Glomerular endothelial cell (primary cell): Measurements from ENCODE around the gene DTX2. TPM values are rescaled to one million over a fixed set of nuclear protein-coding genes. Genes with fewer than 3 reads are reported as not detected.
"Not testable (repeated sequence)": the region's sequence is repeated elsewhere in the genome, so short reads cannot be mapped to it uniquely, and the experiment has no call there.

ENCODE experiments used
- DNase-seq: peaks from one replicate; pipeline ENCODE4 v3.0.0-alpha.2; 2011; ENCODE audit warnings: low read depth, low spot score; ENCODE audit errors: extremely low read depth
- total RNA-seq: library from RNA; depleted of rRNA; stranded (reverse); fragments of >200 nt; gene quantifications from 2 replicates; pipeline ENCODE4 v1.2.3, GENCODE V29; 2015

DTX2 gene
- total RNA-seq, 1 donor from 2014 or later: 27.3 TPM

DNA sequence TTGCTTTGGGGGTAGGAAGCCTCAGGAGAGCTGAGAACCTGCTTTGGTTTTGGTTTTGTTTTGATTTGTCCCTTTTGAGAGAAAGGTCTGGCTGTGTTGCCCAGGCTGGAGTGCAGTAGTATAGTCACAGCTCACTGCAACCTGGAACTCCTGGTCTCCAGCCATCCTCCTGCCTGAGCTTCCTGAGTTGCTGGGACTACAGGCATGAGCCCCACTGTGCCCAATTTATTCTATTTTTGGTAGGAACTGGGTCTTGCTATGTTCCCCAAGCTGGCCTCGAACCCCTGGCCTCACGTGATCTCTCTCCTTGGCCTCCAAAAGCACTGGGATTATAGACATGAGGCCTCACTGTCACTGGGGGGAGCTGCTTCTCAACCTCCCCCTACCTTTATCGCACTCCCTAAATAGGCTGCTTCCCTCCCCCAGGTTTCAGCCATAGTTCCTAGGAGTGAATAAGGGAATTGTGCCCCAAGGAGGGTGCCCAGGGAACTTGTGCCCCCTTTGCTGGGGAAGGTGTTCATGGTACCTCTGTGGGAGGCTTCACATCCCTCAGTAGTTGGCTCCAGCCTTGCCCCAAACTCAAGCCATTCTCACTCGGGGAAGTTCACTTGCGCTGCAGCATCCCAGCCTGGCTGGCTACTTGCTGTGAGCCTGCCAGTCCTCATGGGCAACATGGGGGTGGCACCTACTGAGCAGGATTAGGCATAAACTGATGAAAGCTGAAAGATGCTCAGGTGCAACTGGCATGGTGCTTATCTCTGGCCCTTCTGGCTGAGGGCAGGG, 18.7 kb upstream of the DTX2 start:
- not testable (repeated sequence) for DNase-seq

DNA sequence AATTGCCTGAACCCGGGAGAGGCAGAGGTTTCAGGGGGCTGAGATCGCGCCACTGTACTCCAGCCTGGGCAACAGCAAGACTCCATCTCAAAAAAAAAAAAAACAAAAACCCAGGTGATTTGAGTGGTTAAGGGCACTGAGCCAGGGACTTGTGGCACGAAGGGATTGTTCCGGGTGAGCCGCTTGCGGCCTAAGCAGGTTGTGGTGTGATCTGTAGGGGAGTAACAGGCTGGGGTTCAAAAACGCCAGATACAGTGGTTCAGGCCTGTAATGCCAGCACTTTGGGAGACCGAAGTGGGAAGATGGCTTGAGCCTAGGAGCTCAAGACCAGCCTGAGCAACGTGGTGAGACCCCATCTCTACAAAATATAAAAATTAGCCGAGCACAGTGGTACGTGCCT, 17.7 kb upstream of the DTX2 start:
- not testable (repeated sequence) for DNase-seq

DNA sequence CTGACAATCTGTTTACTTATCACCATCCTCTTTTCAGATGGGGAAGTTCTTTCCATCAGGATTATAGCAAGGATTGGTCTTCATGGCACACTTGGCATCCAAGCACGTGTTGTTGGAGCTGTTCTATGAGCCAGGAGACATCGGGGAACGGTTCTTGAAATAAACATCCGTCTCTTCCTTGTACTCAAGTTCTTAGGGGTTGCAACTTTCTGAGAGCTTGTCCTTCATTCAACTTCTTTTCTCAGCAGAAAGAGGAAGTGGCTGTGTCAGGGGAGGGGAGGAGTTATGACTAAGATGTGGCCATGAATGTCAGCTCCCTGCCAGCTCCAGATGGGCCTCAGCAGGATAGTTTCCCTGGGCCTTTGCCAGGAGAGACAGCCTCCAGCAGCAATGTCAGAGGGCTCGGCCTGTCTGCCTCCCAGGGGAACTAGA, 15.9 kb upstream of the DTX2 start:
- not testable (repeated sequence) for DNase-seq

DNA sequence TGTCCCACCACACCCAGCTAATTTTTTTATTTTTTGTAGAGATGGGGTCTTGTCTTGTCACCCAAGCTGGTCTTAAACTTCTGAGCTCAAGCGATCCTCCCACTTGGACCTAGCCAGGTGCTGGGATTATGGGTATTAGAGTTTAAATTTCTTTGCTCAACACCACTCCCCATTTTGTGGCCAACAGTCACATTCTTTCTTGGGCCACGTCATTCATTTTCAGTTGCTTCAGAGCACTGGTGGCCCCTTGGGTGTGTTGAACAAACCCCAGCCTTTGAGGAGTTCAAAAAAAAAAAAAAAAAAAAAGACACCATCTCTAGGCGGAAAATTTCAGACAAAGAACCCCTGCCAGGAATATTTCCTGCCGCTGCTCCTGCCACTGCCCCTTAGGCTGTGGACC, 4.5 kb upstream of the DTX2 start:
- DNase-seq: not testable (repeated sequence)

DNA sequence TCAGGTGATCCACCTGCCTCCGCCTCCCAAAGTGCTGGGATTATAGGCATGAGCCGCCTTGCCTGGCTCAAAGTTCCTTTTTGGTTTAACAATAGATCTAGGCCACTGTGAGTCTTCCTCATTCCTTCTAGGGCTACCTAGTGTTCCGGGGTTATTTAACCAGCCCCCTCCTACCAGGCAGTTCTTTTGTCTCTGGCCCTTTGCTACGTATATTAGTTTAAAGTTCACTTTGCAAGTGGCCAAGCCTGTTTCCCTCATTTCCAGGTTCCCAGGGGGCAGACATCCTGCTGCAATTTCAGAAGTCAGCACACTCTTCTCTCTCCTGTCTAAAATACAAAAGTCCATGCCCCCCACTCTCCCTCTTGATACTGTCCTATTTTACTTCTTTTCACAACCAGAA, 3.0 kb upstream of the DTX2 start:
- not testable (repeated sequence) for DNase-seq

DNA sequence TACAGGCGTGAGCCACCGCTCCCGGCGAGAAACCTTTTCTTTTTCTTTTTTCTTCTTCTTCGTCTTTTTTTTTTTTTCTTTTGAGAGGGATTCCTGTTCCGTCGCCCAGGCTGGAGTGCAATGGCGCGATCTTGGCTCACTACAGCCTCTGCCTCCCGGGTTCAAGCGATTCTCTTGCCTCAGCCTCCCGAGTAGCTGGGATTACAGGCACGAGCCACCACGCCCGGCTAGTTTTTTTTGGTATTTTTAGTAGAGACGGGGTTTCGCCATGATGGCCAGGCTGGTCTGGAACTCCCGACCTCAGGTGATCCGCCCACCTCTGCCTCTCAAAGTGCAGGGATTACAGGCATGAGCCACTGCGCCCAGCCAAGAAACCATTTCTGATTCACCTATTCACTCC, 742 bp upstream of the DTX2 start:
- not testable (repeated sequence) for DNase-seq

DNA sequence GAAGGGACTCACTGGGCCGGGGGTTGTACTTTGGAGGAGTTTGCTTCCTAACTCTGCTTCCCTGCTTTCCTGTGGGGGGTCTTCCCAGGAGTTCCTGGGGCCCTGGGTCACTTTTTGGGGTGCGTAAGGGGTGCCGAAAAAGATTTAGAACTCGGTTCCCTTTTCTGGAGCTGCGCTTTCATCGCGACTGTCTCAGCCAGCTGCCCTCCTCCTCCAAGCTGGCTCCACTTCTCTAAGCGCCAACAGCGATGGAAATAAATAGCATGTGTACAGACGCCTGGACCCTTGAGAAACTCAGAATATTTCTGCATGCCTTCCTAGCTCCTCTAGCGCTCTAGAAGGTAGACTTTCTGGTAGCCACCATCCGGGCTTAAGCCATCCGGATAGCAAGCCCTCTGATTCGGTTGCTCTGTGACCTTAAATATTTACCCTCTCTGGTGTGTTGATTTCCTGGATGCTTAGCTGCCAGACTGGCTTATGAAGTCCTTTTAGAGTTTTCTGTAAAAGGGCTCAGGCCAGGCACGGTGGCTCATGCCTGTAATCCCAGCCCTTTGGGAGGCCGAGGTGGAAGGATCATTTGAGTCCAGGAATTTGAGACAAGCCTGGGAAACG, 868 bp downstream of the DTX2 start:
- not testable (repeated sequence) for DNase-seq

DNA sequence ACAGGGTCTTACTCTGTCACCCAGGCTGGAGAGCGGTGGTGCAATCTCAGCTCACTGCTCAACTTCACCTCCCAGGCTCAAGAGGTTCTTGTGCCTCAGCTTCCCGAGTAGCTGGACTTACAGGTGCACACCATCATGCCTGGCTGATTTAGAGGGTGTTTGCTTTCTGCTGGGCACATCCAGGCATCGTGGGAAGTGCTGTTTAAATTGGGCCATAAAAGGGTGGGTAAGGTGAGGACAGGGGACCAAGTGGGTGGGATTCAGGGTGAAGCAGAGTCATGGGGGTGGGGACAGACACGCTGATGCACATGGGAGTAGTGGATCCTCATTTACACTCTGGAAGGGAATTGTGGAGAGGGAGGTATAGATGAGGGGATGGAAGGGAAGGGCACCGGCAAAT, 3.5 kb downstream of the DTX2 start:
- not testable (repeated sequence) for DNase-seq

DNA sequence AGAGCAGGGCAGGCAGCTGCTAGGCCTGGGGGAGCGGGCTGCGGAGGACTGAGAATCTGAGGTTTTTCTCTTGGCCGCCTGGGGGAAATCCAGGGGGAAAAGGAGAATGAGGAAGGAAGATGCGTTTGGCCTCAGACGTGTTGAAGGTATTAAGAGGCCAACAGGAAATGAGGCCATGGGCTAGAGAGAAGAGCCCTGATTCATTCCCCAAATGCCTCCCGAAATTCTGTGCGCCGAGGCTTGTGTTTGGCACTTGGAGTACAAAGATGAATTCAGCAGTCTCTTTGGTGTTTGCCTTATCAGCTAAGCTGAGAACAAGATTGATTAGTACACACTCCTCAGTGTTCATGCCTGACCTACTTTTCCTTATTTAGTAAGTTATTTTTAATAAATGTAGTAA, 4.4 kb downstream of the DTX2 start:
- not testable (repeated sequence) for DNase-seq

DNA sequence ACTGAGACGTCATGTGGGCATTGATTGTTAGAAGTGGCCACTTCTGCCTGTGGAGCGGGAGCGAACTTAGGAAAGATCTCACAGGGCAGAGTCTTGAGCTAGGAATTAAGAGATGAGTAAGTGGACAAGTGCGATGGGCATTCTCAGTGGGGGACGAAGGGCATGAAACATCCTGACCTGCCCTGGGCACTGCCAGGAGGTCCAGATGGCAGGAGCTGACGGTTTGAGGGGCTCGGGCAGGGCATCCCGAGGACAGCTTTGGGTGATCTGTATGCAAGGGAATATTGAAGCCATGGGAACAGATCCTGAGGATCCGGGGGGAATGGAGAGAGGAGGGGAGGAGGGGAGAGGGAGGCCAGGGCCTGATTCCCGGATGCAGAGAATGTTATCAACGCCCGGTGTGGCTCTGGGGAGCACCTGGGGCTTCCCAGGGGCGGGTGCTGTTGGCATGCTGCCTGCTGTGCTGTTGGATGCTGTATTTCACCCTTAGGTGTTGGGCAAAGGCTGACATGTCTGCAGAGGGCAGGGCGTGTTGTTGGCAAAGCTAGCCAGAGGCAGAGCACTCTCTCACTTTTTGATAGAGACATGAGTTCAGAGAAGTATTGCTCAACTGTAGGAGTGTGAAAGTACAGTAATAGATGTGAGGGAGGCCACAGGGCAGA, 6.4 kb downstream of the DTX2 start:
- DNase-seq: not testable (repeated sequence)

DNA sequence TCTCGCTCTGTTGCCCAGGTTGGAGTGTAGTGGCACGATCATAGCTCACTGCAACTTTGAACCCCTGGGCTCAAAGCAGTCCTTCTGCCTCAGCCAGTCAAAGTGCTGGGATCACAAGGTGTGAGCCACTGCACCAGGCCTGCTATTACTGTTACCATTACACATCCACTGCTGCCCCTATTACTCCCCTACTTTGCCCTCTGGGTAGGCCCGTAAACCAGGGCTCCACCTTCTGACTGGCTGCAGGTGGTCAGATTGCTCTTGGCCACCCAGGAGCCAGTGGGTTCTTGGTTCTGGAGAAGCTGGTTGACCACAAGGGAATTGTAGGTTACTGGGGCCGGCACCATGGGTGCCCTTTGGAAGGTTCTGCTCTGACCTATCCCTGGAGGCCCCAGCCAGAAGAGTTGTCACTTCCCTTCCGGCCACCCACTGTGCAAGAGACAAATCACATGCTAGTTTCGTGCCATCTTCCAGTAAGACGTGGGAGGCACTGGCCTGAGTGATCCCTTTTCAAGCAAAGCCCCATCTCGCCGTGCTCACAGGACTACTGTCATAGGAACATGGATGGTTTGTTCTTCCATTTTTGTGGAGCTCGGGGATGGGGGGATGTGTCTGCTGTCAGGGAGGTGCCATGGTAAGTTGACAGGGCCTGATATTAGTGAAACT, 10.2 kb downstream of the DTX2 start:
- DNase-seq: not testable (repeated sequence)

DNA sequence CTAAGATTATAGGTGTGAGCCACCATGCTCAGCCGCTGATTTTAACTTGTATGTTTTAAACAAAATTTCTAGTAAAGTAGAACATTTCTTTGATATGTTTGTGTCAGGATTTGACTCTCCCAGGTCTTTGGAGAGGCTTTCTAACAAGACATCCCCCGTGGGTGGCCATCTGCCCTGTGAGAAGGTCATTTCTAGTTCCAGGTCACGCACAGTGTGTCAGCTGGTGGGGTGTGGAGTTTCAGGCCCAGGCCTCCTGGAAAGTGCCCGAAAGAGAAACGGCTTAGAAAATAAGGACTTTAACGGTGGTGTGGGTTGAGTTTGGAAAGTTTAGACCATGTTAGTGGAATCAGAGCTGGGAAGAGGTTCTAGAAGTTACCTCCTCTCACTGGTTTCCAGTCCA, 11.6 kb downstream of the DTX2 start:
- DNase-seq: not testable (repeated sequence)

DNA sequence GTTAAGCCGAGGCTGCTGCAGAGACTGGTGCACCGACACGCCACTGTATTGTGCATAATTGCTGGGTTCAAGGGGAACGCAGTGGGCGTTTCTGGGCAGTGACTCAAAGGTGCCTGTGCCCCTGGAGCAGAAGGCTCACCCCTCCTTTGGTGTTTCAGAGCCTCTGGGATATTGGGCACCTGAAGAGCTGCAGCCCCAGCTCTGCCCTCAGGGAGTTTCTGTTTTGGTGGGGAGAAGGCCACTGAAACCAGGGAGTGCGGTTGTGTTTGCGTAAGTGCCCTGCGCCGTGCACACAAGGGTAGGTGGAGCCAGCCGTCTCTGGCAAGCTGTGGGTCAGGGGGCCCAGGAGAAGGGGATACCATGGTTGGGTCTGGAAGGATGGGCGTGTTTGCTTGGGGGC, 14.8 kb downstream of the DTX2 start:
- DNase-seq: not testable (repeated sequence)

DNA sequence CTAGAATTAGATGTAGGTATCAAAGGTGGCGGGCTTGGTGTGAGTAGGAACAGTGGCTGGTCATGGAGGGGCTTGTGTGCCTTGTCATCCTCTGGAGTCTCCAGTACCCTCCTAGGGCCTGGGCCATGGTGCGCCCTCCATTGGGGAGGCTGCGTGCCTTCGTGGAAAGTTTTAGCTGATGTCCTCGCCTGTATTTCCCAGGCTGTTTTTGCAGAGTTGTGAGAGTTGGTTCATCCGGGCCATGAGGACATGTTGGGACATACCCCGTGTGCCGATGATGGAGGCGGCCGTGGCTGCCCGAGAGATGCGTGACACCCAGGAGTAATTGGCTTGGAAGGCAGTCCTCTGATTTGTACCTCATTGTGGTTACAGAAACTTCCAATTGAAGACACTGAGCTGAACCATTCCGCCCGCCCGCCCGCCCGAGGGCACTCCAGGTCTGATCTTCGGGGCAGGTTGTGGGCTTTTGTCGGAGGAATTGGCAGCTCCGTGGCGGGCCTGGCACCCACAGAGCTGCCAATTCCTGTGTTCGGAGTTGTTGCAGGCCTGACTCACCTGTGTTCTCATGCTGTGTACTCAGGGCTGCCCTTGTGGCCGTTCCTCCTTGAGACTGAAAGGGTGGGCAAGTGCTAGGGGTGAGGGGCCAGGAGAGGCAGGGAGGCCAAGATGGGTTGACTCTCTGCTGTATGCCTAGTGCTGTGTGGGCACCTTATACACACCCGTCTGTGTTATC, 15.4 kb downstream of the DTX2 start:
- not testable (repeated sequence) for DNase-seq

DNA sequence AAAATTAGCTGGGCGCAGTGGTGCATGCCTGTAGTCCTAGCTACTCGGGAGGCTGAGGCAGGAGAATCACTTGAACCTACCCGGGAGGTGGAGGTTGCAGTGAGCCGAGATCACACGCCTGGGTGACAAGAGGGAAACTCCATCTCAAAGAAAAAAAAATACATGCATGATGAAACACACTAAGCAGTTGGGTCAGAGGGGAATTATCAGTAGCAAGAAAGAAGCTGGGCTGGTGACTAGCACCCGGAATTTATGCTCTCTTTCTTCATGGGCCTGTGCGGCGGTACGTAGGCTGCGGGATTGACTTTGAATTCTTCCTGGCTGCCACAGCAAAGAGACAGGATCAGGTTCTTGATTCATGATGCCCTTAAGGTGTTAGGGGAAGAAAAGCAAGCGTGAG, 18.1 kb downstream of the DTX2 start:
- DNase-seq: not testable (repeated sequence)

DNA sequence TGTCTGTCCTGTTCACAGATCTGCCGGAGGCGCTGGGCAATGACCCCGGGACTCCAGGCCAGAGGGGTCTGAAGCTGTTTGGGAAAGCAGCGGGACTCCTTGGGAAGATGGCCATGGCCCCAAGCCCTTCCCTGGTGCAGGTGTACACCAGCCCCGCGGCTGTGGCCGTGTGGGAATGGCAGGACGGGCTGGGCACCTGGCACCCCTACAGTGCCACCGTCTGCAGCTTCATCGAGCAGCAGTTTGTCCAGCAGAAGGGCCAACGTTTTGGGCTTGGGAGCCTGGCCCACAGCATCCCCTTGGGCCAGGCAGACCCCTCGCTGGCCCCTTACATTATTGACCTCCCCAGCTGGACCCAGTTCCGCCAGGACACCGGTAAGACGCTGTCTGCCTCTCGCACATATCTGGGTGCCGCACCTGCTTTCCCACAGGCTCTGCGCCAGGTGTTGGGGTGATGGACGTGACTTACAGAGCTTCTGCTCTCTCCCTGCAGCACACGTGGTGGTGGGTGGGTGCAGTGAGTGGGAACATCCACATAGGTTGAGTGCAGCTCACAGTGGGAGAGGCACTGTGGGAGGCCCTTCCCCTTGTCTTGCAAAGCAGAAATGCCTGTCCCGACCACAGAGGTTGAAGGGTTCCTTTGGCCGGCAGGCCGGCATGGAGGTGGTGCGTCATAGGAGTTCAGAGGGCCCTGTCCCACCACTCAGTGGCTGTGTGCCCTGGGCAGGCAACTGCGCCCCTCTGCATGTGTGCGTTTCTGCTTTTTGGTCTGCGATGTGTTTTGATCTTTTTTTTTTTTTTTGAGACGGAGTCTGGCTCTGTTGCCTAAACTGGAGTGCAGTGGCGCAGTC, 19.1 kb downstream of the DTX2 start:
- not testable (repeated sequence) for DNase-seq

DNA sequence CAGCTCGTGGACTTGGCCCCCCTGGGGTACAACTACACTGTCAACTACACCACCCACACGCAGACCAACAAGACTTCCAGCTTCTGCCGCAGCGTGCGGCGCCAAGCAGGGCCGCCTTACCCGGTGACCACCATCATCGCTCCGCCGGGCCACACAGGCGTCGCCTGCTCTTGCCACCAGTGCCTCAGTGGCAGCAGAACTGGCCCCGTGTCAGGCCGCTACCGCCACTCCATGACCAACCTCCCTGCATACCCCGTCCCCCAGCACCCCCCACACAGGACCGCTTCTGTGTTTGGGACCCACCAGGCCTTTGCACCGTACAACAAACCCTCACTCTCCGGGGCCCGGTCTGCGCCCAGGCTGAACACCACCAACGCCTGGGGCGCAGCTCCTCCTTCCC, 21.2 kb downstream of the DTX2 start:
- not testable (repeated sequence) for DNase-seq

DNA sequence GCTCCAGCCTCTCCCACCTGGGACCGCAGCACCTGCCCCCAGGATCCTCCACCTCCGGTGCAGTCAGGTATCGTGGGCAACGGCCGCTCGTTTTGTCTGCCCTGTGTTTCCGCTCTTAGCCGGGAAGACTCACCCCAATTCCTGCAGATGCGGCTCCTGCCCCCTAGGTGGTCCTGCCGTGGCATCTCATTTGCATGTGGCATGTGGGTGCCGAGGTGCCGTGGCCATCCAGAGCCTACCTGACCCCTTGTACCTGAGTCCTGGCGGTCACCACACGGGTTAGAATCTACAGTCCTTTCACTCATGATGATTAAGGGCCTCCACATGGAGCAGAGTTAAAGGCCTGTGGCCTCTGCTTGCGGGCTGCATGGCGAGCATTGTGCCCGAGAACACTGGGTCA, 21.6 kb downstream of the DTX2 start:
- DNase-seq: not testable (repeated sequence)

DNA sequence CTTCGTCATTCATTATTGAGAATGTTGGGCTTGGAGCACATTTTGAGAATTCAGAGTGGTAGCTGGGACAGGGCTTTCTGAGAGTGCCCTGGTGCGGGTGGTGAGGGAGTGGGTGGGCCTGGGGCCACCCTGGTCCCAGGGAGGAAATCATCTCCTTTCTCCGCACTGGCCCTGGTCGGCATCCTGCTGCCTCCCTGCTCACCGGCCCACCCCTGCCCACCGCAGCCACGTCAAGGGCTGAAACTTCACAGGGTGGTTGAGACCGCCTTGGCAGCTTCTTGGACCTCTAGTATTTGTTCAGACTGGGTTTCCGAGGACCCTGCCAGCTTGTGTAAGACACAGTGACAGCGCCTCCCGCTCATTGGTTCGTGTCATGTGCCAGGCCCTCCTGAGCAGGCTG, 22.9 kb downstream of the DTX2 start:
- DNase-seq: not testable (repeated sequence)
